ENCODE results near the gene DIP2C.

GRCh38 chr10:664893-665292 is 24.6 kb downstream of the DIP2C start:
- TF ChIP-seq L3MBTL2 (conservative IDR thresholded peaks at IDR 0.05) (no peak), FOXM1 (IDR thresholded peaks at IDR 0.05; ENCODE audit: borderline replicate concordance) (no peak), SP1 (IDR thresholded peaks at IDR 0.05) (no peak), TARDBP (IDR thresholded peaks at IDR 0.05) (no peak)

Measured in HEK293T (cell line).